ENCODE data around the gene CMTR1.

- TF ChIP-seq CTCF (conservative IDR thresholded peaks at IDR 0.05; ENCODE audit: low read depth, low read length) = no peak
- no peak for TF ChIP-seq EZH2 (IDR thresholded peaks at IDR 0.05; ENCODE audit: borderline replicate concordance, low read depth, low read length, poor library complexity, severe bottlenecking)
These were observed 55.5 kb downstream of the CMTR1 start for GRCh38 chr6:37488476-37488875.

All from A673 (cell line).